Thoracic aorta (tissue), 2 donors: ENCODE data around the gene INPP4B. TPM values are rescaled to one million over a fixed set of nuclear protein-coding genes. Genes with fewer than 3 reads are reported as not detected.

Experiments used
- ATAC-seq: fragments of 150-250 bp; one replicate; pipeline ENCODE4 v1.8.0; 2017; ENCODE audit warnings: low read depth; ENCODE audit not compliant: insufficient number of reproducible peaks, low FRiP score
- DNase-seq: peaks from one replicate; pipeline ENCODE4 v3.0.0-alpha.2; 2020; ENCODE audit warnings: low spot score
- H3K27ac ChIP-seq, 2 donors: fragments of 200-600 bp; sonication (generic); 1 replicate in 1 of 2; 2 replicates in 1 of 2; pipeline ENCODE4 v1.5.1; 2016; ENCODE audit warnings: mild to moderate bottlenecking in 2 of 2, moderate library complexity in 2 of 2
- H3K27me3 ChIP-seq: fragments of 200-600 bp; sonication (generic); replicated peaks from 2 replicates; pipeline ENCODE4 v1.6.0; 2016; ENCODE audit warnings: mild to moderate bottlenecking; ENCODE audit not compliant: insufficient read depth
- H3K36me3 ChIP-seq: fragments of 200-600 bp; sonication (generic); one replicate; pipeline ENCODE4 v1.5.1; 2016
- H3K4me1 ChIP-seq, 2 donors: fragments of 200-600 bp; sonication (generic); 1 replicate in 1 of 2; 2 replicates in 1 of 2; pipeline versions ENCODE4 v1.5.1 to v1.6.0; 2016; ENCODE audit warnings: low read depth in 2 of 2, mild to moderate bottlenecking in 1 of 2; ENCODE audit not compliant: control insufficient read depth in 1 of 2
- H3K4me3 ChIP-seq: fragments of 200-600 bp; sonication (generic); 2 replicates; pipeline ENCODE4 v1.5.1; 2016; ENCODE audit warnings: mild to moderate bottlenecking
- H3K9me3 ChIP-seq: fragments of 200-600 bp; sonication (generic); 2 replicates; pipeline ENCODE4 v1.5.1; 2016
- total RNA-seq, 2 donors: library from RNA; depleted of rRNA; stranded (reverse); fragments of >200 nt; gene quantifications; one replicate each; pipeline versions ENCODE4 v1.1.0 to v1.2.3, GENCODE V29; 2016
- TF ChIP-seq, protein P1 (sequence below): fragments of 200-600 bp; sonication (generic); IDR thresholded peaks from one replicate; pipeline ENCODE4 v1.5.1; 2019; ENCODE audit warnings: antibody characterized with exemption

INPP4B gene
- total RNA-seq, 2 donors from 2014 or later: 21.1 to 30.4 TPM

DNA sequence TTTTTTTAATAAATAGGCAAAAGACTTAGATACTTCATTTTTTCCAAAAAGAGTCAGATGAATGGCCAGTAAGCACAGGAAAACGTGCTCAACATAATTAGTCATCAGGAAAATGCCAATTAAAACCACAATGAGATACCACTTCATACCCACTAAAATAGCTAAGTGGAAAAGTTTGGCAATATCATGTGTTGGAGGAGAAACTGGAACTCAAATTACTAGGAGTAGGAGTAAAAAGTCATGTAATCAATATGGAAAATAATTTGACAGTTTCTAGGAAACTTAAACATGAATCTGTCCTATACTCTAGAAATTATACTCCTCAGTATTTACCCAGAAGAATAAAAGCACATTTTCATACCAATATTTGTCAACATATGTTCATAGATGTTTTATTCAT is 449.8 kb downstream of the INPP4B start:
- TF ChIP-seq, protein P1, sequence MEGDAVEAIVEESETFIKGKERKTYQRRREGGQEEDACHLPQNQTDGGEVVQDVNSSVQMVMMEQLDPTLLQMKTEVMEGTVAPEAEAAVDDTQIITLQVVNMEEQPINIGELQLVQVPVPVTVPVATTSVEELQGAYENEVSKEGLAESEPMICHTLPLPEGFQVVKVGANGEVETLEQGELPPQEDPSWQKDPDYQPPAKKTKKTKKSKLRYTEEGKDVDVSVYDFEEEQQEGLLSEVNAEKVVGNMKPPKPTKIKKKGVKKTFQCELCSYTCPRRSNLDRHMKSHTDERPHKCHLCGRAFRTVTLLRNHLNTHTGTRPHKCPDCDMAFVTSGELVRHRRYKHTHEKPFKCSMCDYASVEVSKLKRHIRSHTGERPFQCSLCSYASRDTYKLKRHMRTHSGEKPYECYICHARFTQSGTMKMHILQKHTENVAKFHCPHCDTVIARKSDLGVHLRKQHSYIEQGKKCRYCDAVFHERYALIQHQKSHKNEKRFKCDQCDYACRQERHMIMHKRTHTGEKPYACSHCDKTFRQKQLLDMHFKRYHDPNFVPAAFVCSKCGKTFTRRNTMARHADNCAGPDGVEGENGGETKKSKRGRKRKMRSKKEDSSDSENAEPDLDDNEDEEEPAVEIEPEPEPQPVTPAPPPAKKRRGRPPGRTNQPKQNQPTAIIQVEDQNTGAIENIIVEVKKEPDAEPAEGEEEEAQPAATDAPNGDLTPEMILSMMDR: no peak
- no peaks in the 10 kb centered on the region for H3K36me3 ChIP-seq
- no peaks in the 10 kb centered on the region for H3K4me1 ChIP-seq
- DNase-seq: no peak
- H3K27me3 ChIP-seq: no peaks in the 10 kb centered on the region
- H3K9me3 ChIP-seq: no peaks in the 10 kb centered on the region
- ATAC-seq: no peak
- H3K4me3 ChIP-seq: no peak overlapping the region
- no peak overlapping the region for H3K27ac ChIP-seq

DNA sequence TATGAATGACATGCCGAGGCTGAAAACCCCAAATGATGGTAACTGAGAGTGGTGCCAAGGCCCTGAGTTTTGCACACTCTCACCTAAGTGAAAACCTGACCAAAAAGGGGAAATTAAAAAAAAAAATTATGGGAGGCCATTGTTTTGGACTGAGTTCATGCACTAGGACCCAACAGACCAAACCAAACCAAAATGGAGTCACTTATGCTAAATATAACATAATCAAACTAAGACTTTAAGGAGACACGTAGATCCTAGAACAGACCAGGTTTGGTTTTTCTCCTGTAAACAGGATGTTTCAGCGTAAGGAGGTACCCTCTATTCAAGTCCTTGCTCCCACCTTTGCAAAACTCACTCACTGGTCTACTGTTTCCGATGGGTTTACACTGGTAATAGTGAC is 453.0 kb downstream of the INPP4B start:
- Histone ChIP-seq H3K4me1 (no peaks in the 10 kb centered on the region), H3K27me3 (no peaks in the 10 kb centered on the region), H3K4me3 (no peak overlapping the region), H3K9me3 (no peaks in the 10 kb centered on the region), H3K36me3 (no peaks in the 10 kb centered on the region), H3K27ac (no peak overlapping the region)
- TF ChIP-seq, protein P1: no peak
- no peak for ATAC-seq
- DNase-seq: no peak

DNA sequence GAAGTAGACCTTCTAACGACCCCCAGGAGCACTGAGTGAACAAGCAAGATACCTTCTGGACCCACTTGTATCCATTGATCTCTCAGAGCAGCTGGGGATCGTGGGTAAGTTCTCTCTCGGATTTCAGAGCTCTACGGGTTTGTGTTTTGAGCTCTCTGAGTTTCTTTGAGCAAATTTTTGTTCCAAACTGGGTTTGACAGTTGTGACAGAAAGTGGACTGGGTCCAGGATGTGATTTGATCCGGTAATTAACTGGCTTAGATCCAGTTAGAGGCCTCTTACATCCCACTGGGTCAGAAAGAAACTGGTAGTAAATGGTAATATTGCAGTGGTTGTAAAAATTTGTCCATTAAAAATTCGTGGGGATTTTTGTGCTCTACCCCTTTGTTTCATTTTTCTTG is 459.2 kb downstream of the INPP4B start:
- no peaks in the 10 kb centered on the region for H3K36me3 ChIP-seq

DNA sequence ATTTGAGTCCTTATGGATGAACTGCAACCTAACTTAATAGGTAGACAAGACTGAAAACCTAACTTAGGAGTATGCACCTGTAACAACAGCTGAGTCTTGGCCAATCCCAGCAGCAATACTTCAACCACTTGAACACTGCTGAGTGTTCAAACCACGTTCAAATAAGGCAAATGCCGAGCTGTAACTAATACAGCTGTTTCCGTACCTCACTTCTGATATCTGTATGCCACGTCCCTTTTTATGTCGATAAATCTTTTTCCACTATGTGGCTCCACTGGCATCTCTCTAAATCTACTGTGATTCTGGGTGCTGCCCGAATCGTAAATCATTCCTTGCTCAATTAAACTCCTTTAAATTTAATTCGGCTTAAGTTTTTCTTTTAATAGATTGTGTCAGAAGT is 459.7 kb downstream of the INPP4B start:
- Histone ChIP-seq H3K27ac (no peak overlapping the region), H3K27me3 (no peaks in the 10 kb centered on the region), H3K9me3 (no peaks in the 10 kb centered on the region), H3K4me3 (no peak overlapping the region), H3K36me3 (no peaks in the 10 kb centered on the region), H3K4me1 (no peaks in the 10 kb centered on the region)
- ATAC-seq (no peak), DNase-seq (no peak)
- TF ChIP-seq, protein P1: no peak

More for the DNA sequence above, 459.2 kb downstream of the INPP4B start:
- TF ChIP-seq, protein P1: no peak
- Histone ChIP-seq H3K4me3 (no peak overlapping the region), H3K27me3 (no peaks in the 10 kb centered on the region), H3K4me1 (no peaks in the 10 kb centered on the region), H3K9me3 (no peaks in the 10 kb centered on the region), H3K27ac (no peak overlapping the region)
- DNase-seq: no peak
- ATAC-seq: no peak

DNA sequence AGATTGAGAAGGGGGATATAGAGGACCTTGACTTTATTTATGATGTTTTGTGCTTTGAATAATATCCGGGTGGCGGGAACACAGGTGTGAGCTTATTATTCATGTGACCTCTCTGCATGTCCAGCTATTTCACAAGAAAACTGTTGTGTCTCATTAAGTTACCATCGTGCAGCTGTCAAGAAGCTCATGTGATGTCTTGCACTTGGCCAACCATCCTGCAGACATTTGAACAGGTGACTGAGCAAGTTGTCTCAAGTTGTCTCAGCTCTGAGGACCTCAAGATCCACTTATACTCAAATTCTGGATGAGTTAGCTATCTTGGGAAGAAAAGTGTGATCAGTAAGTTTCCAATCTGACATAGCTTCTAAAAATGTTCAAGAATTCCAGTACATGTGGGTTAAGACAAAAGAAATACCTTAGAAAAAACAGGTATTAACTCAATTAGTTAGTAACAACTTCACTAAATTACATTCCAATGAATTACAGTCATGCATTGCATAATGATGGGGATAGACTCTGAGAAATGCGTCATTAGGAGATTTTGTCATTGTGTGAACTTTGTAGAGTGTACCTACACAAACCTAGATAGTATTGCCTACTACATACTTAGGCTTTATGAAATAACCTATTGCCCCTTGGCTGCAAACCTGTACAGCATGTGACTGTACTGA is 462.2 kb downstream of the INPP4B start:
- Histone ChIP-seq H3K36me3 (no peaks in the 10 kb centered on the region), H3K9me3 (no peaks in the 10 kb centered on the region), H3K4me3 (no peak overlapping the region), H3K27me3 (no peaks in the 10 kb centered on the region), H3K27ac (no peak overlapping the region), H3K4me1 (peaks cover 7 to 13% of the 10 kb centered on the region in 2 donors)
- ATAC-seq (no peak), DNase-seq (no peak)
- TF ChIP-seq, protein P1: no peak
